Stimulated activated CD4-positive, alpha-beta T cell treated with anti-CD3 and anti-CD28 coated beads, Interleukin-15, amount 100 ng/mL, for 48 hours (primary cell): Measurements from ENCODE around the gene DDAH1.
"Not testable (repeated sequence)": the region's sequence is repeated elsewhere in the genome, so short reads cannot be mapped to it uniquely, and the experiment has no call there.

Experiments
- DNase-seq, 2 donors: peaks; one replicate each; pipeline ENCODE4 v3.0.0-alpha.2; 2020; ENCODE audit warnings: low read depth in 2 of 2

The DDAH1 gene

DNA sequence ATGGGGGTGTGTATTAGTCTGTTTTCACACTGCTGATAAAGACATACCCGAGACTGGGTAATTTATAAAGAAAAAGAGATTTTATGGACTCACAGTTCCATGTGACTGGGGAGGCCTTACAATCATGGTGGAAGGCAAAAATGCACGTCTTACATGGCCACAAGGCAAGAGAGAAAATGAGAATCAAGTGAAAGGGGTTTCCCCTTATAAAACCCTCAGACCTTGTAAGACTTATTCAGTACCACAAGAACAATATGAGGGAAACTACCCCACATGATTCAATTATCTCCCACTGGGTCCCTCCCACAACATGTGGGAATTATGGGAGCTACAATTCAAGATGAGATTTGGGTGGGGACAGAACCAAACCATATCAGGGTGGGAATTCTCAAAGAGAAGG, 5.2 kb upstream of the DDAH1 start:
- DNase-seq, result not testable (repeated sequence)

DNA sequence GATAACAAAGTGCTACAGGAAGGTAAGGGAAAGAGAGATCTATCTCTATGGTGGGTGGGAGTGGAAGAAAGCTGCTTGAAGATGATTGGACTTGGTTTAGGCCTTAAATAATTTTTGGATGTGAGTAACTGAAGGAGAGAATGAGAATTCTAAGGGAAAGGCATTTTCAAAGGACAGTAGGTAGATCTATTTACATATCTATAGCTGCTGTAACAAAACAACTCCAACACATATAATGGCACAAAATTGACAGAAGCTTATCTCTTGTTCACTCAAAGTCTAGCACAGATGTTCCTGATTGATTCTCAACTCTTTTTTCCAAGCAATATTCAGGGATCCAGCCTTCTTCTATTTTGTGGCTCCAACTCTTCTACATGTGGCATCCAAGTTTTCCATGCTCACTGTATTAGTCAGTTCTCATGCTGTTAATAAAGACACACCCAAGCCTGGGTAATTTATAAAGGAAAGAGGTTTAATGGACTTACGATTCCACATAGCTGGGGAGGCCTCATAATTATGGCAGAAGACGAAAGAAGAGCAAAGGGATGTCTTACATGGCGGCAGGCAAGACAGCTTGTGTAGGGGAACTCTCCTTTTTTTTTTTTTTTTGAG, 3.1 kb upstream of the DDAH1 start:
- no peak for DNase-seq

DNA sequence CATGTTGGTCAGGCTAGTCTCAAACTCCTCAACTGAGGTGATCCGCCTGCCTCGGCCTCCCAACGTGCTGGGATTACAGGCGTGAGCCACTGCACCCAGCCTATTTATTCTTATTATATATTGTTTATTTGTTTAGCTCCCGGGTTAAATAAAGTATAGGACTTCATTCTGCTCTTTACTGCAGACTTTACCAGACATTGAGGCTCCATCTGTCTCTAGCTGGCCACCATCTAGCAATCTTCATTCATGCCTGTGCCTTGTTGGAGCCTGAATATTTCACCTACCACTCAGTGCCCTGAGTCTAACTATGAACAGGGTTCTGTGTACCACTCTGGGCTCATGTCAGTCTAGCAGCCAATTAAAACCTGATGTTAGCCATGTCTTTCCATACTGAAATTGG, 2.1 kb upstream of the DDAH1 start:
- no peak for DNase-seq

DNA sequence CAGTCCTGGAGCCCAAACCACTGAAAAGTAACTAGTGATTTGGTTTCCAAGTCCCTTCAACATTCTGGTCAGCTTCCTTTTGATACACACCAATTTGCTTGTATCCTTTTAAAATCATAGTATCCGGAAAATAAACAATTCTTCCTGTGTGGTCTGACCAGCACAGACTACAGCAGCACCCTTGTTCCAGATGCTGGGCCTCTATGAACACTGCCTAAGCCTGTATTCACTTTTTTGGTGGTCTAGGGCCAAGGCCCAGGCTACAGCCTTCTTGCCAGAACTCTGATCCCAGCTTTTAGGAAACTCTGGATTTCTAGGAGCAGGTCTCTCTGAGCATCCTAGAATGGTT, 801 bp upstream of the DDAH1 start:
- no peak for DNase-seq

DNA sequence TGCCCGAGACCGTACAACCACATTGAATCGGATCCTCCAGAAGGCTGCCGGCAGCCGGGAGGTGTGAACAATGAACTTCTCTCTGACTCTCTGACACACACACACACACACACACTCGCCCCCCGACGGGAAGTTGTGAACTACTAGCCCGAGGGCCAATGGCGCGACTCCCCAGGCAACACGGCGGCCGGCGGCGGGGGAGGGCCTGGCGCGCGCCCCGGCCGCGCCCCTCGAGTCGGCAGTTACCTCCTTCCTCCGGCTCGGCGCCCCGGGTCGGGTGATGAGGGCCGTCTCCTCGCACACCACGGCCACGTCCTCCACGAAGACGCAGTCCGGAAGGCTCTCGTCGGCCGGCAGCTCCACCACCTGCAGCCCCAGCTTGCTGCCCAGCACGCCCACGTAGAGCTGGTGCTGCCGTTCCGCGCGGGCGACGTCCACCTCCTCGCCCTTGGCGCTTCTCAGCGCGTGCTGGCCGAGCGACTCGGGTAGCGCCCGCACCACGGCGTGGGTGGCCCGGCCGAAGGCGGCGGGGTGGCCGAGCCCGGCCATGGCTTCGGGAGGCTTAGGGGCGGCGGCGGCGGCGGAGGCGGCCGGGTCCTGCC, 361 bp downstream of the DDAH1 start:
- peak in 1 of 2 donors; percentile 7 for DNase-seq

DNA sequence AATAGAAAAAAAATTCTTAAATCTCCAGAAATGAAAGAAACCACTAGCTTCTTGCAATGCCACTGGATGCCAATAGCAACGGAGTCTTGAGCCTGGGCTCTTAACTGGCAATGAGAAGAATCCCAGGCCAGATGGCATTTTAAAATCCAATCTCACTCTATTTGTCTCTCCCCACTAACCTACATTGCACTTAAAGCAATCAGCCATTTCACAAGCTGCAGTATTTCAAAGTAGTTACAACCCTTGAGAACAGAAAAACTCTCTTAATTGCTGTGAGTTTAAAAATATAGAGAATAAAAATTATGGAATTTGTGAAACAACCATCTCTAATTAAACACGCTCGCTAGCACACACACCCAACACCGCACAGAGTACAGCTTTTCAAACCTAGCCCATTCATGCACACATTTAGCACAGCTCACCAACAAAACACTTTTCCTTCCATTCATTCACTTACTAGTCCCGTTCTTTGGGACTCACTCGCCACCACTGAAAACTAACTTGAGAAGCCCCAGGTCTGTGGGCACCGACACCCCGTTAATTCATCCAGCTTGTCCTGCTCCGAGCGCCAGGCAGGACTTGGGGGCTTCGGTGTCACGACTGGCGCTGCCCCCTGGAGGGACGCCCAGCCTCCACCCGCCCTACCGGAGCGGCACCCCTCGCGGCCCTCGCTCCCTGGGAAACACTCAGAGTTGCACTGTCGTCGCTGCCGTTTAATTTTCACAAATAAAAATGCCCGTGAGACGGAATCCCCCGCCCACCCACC, 1.0 kb downstream of the DDAH1 start:
- DNase-seq, result no peak

DNA sequence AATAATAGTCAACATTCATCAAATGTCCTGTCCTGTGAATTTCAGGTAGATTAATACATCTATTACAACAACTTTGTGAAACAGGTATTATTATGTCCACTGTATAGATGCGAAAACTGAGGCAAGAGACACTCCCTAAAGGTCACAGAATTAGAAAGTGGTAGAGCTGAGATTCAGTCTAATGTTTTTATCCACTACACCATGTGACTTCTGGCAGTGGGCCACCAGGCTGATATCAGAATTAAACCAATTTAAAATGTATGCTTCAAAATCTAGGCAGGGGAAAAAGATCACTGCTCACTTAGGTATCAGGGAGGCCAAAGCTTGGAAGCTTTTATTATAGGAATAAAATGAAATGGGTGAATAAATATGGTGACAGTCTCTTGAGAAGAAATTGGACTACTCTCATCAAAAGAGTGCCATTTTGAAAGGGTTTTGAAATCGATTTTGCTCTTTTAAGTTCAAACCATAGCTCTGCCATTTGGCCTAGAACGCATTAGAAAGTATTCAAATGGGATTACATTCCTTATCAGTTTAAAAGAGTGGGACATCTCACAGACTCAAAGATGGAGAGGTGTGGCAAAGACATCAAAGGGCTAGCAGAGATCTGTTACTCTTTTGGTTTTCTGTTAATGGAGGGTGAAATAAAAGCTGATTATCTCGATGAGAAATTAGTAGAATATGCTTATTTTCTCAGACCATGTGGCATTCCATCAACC, 1.9 kb downstream of the DDAH1 start:
- no peak for DNase-seq

DNA sequence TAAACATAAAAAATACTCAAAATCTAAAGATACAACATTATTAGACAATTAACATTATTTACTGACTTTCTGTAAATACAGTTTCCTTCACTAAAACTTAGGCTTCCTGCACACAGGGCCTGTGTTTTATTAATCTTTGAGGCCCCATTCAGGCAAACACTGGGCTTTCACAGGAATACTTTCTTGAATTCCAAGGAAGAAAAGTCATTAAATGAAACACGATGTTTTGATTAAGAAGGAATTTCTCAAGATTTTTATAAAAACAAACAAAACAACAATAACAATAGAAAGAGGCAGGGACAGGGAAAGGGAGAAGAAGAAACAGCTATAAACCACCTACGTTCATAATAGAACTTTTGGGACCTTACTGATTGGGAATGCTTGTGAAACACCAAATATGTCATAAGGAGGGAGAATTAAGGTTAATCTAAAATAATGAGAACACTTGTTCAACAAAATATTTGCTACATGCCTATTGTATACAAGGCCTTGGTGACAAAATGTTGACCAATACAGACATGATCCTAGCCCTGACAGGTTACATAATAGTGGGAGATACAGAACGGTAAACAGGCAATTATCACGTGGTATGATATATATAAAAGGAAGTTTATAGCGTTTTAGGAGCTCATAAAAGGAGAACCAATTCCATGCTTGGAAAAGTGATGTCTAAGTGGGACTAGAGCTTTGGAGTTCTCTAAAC, 3.6 kb downstream of the DDAH1 start:
- DNase-seq, result no peak

DNA sequence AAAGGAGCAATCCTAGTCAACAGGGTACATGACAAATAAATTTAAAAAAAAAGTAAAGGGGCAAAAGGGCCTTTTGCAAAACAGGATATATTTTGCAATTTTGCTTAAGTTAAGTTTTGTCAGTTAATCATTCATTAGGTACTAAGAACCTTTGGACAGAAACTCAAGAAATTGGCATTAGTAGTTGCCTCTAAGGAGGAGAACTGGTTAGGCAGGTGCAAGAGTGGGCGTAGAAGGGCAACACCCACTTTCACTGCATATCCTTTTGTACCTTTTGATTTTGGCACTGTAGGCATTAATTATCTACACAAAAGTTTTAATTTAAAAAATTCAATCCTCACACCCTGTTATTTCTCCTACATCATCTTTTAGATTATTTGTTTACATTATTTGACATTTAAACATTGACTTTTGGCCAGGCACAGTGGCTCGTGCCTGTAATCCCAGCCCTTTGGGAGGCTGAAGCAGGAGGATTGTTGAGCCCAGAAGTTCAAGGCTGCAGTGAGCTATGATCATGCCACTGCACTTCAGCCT, 4.3 kb downstream of the DDAH1 start:
- no peak for DNase-seq

DNA sequence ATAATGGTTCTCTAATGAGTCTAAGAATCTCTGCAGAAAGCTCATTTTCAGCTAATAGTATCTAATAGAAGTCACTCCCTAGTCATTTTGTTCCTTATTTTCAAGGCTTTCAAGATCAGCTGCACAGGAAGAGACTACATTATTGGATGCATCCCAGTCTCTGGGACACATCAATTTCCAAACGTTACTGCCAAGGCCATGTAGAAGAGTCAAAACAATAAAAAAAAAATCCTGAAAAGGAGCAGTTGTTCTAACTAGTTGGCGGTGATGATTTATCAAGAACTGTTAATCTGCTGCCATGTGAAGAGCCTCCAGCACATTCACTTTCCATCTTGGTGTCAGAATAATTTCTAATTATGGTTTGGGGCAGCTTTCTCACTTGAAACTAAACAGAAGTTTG, 5.7 kb downstream of the DDAH1 start:
- no peak for DNase-seq

DNA sequence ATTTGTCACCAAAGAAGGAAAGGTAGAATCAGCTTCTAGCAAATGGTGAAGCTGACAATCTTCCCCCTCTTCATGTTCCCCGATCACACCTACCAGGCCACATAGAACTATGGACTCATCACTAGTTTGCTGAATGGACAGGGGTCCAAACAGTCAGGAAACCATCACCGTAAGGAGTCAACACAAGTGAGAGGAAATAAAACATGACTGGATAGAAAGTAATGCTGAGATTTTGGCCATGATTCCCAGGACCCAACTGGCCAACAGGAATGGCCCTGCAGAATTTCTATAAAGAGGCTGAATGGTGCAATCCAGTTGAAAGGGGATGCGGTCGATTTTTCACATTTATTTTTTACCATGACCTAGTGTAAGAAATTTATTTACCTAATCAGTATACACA, 10.7 kb downstream of the DDAH1 start:
- no peak for DNase-seq

DNA sequence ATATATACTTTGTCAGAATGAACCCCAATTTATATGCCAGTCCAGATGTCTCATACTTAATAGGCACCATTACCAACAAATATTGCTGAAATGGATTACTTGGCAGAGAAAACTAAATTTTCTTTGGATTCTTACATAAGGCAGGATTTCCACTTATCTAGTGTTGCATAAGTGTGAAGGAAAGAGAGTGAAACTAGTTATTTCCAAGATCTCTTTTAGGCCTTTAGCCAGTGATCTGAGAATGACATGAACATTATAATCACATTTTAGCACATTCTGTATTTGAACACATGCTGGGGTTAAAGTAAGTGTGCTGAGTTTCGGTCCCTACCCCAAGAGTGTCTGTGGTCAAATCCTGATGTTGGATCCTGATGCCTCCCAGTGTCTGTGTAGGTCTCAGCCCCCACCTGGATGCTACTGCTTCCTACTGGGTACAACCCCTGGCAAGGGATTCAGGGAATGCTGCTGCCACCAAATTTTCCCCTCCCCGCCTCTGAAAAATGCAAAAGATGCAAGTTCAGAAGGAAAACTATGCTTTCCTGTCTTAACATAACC, 11.2 kb downstream of the DDAH1 start:
- DNase-seq, result no peak

DNA sequence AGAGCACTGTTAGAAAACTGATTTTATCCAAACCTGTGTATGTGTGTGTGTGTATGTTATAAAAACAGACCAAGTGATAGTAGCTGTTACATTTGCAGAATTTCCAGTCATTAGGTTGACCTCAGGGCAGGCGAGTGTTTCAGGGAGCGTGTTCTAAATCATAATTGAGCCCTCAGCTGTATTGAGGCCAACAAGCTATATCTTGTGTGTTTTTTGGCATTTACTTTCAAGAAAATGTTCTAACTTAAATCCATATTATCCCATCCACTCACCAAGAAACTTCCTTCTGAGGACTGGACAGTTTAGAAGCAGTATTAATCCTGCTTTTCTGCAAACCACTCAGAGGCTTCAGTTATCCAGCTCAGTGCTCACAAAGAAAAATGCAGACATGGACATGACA, 12.0 kb downstream of the DDAH1 start:
- DNase-seq, result no peak

DNA sequence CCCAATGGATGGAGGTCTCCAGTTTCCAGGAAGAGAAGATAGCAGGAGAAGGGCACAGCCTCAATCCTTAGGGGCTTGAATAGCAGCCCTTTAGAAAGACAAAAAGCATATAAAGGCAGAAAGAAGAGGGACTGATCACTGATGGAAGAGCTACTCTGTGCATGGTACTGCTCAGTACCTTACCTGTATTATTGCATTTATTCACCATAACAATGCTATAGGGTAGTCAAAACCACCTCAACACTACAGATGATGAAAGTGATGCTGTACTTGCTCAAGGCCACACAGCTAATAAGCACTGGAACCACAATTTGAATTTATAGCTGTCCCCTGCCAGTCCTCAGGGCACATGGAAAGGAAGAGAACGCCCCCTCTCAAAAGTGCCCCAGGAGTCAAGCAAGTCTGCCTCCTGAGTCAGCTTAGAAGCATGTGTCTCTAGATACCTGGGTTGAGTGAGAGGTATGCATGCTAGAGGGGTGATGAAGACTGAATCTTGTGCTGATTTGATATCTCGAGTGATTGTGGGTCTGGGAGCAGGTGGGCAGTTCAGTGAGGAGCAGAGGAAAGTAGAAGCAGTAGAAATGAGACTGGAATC, 13.6 kb downstream of the DDAH1 start:
- no peak for DNase-seq

DNA sequence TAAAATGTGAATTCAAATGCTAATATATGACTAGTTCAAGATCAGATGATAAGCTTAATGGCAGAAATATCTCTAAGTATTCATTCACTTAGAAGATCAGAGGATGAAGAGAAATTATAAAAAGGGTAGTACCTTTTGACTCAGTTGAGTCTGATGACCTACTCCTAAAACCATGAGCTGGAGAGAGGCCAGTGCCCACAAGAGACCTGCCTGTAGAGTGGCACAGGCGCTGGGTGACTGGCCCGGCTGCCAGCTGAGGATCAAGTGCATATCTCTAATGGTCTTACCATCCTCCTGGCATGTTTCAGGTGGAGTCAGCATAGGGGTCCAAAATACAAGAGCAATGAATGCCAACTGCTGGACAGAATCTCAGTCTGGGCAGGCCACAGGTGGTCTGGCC, 14.1 kb downstream of the DDAH1 start:
- no peak for DNase-seq

DNA sequence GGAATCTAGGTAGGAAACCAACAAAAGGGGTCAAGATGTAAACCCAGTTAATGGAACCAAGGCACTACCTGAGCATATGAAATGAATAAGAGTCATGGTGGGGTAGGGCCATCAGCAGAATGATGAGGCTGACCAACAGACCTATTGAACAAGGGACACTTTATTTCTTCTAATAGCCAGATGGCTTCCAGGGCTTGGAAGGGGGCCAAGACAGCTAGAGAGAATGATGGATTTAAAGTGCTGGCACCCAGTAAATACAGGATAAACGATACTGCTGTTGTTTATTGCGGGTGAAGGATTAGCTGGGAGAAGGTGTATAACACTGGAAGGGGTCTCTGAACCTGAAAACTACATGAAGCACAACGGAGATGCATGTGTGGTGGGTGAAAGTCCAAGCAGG, 15.6 kb downstream of the DDAH1 start:
- no peak for DNase-seq

DNA sequence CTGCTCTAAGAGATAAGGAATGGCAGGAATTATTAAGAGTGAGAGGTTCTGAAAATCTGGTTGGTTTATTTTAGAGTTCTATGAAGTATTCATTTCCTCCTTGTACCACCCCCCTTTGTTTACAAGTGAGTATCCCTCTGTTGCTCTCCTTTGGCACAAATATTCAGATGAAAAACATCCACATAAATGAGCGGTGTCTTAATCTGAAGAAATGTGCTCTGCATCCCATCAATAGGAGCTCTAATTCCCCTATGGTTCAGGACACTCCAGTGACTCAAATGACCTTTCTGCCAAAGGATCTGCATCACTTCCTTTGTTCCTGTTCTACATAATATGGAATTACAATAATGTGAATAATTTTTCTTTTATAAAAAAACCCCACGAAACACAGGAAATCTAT, 16.6 kb downstream of the DDAH1 start:
- DNase-seq, result no peak

DNA sequence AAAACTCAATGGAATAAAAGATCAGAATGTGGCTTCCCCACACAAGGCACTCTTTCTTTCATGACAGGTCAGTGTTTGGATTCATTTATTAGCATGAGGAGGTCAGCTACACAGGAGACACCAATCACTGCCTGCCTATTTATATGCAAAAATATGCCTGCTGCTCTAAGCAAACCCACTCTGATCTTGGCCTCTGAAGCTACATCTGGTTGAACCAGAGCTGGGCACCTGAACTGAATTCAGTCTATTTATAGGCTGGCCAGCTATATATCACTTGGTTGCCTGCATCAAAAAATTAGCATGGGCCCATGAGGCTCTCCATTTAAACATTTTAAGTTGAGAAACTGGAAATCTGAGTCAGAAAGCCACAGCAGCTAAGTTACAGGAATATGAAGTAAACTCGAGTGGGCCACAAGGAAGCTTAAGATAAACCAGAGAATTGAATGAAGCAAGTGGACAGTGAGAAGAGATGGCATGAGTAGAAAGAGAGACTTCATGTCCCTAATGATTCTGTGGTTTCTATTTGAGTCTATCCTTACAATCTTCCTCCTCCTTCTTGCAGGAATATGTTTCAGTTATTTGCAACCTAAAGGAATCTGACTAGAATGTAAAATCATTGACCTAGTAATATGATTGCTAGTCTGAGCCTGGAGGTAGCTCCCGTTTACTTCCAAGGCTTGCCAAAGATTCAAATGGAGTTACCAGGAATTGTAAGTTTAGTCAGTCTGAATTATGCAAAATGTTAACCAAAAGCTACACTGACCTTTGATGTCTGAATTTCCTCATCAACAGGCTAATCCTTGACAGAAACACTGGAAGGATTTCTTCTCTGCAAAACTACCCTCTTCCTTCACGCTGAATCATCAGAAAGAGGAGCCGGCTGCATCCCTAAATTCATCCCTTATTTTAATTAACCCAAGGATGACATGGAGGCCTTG, 17.7 kb downstream of the DDAH1 start:
- DNase-seq, result no peak

DNA sequence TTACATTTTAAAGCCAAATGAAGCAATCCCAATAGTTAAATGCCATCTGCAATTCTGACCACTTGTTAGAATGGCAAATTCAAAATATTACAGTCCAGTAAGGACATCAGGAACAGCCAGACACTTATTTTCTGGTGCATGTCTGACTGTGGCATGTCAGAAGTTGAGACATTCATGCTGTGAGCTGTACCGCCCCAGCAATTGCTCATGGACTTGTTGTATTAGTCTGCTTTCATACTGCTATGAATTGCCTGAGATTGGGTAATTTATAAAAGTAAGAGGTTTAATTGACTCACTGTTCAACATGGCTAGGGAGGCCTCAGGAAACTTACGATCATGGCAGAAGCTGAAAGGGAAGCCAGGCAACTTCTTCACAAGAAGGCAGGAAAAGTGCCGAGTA, 19.1 kb downstream of the DDAH1 start:
- DNase-seq, result no peak

DNA sequence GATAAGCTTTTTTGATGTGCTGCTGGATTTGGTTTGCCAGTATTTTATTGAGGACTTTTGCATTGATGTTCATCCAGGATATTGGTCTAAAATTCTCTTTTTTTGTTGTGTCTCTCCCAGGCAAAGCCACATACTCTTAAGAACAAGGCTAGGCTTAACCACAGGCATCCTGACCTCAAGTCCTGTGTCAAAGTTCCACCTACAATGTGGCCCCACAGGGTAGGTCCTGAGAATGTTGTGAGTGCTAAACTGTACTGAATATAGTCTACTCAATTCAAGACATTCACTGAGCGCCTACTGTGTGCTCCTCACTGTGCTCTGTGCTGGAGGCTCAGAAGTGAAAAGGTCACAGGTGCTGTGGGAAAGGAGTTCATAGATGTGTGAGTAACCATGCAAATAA, 20.6 kb downstream of the DDAH1 start:
- DNase-seq, result no peak
